AG10803 (cell line): ENCODE results near the gene PNPLA4.

ENCODE experiments used
- DNase-seq: peaks from one replicate; pipeline ENCODE4 v3.0.0; 2010; ENCODE audit warnings: low read depth
- H3K4me3 ChIP-seq: 2 replicates; pipeline ENCODE4 v1.5.1; 2011; ENCODE audit warnings: mild to moderate bottlenecking, low read length, control low read depth
- TF ChIP-seq, protein P1 (sequence below): conservative IDR thresholded peaks from 2 replicates; pipeline ENCODE4 v1.5.1; 2011; ENCODE audit warnings: mild to moderate bottlenecking, low read length, control low read depth, inconsistent platforms

The PNPLA4 gene

GRCh38 chrX:7876957-7877356, 50.3 kb downstream of the PNPLA4 start:
- H3K4me3 ChIP-seq: no peak overlapping the region
- TF ChIP-seq, protein P1, sequence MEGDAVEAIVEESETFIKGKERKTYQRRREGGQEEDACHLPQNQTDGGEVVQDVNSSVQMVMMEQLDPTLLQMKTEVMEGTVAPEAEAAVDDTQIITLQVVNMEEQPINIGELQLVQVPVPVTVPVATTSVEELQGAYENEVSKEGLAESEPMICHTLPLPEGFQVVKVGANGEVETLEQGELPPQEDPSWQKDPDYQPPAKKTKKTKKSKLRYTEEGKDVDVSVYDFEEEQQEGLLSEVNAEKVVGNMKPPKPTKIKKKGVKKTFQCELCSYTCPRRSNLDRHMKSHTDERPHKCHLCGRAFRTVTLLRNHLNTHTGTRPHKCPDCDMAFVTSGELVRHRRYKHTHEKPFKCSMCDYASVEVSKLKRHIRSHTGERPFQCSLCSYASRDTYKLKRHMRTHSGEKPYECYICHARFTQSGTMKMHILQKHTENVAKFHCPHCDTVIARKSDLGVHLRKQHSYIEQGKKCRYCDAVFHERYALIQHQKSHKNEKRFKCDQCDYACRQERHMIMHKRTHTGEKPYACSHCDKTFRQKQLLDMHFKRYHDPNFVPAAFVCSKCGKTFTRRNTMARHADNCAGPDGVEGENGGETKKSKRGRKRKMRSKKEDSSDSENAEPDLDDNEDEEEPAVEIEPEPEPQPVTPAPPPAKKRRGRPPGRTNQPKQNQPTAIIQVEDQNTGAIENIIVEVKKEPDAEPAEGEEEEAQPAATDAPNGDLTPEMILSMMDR: no peak
- DNase-seq: no peak

DNA sequence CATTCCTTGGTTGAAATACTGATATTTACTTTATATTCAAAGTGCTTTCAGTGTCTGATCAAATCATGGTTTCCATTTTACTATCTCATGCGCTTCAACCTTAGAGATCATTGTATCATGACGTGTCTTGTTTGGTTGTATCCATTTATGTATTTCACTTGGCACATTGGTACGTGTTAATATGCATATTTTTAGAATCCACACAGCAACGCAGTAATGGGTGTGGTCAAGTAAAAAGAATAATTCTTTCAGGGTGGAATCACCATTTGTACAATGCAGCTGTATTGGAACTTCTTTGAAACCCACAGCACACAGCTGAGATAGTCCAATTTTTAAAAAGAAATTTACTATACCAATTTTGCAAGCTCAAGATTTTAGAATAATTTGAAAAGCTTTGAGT, 55.2 kb downstream of the PNPLA4 start:
- TF ChIP-seq, protein P1: no peak
- no peak for DNase-seq
- H3K4me3 ChIP-seq: no peak overlapping the region

- no peak for DNase-seq
- TF ChIP-seq, protein P1: no peak
- H3K4me3 ChIP-seq: no peak overlapping the region
Measured at GRCh38 chrX:7852166-7852565, 75.0 kb downstream of the PNPLA4 start.
